Measurements from ENCODE around the gene AHCYL1. TPM values are rescaled to one million over a fixed set of nuclear protein-coding genes. Genes with fewer than 3 reads are reported as not detected.
"Not testable (repeated sequence)": the region's sequence is repeated elsewhere in the genome, so short reads cannot be mapped to it uniquely, and the experiment has no call there.

The AHCYL1 gene
- total and polyA plus RNA-seq, 2 of the 8 experiments (the other 6 are each of a cell fraction or from before 2014, with no cell fraction given) = 64.5 to 95.9 TPM

- not testable (repeated sequence) for H3K56ac ChIP-seq (replicated peaks; ENCODE audit: insufficient read length, low read depth, low read length); H3K27ac ChIP-seq (ENCODE audit: low read depth, low read length); H3K23me2 ChIP-seq (ENCODE audit: low read depth, low read length); H2BK5ac ChIP-seq (ENCODE audit: low read depth, low read length); H2BK120ac ChIP-seq (replicated peaks; ENCODE audit: low read depth, low read length); H3K79me1 ChIP-seq (ENCODE audit: low read depth, low read length); H3K4me1 ChIP-seq (replicated peaks in 1 of 4; ENCODE audit: control insufficient read depth in 3 of 4, insufficient read depth in 4 of 4, low read length in 3 of 4); H2AFZ ChIP-seq (ENCODE audit: low read length); H3K9ac ChIP-seq (replicated peaks in 1 of 4; ENCODE audit: extremely low read depth in 1 of 4, low read depth in 3 of 4, low read length in 3 of 4); H2BK15ac ChIP-seq (ENCODE audit: low read length); H3K36me3 ChIP-seq (ENCODE audit: control insufficient read depth in 2 of 4, insufficient read depth in 4 of 4, low read length in 3 of 4); H4K20me1 ChIP-seq (replicated peaks in 1 of 2; ENCODE audit: control insufficient read depth in 1 of 2, insufficient read depth in 2 of 2, low read length in 2 of 2); H2BK20ac ChIP-seq (ENCODE audit: low read length); H4K8ac ChIP-seq (ENCODE audit: extremely low read depth, insufficient read depth, low read length); H3K79me2 ChIP-seq (ENCODE audit: control insufficient read depth in 1 of 2, insufficient read depth in 2 of 2, low read length in 2 of 2); H3K4ac ChIP-seq (replicated peaks; ENCODE audit: insufficient read length, low read depth, low read length); DNase-seq (ENCODE audit: low read depth in 1 of 2, low spot score in 2 of 2); FAIRE-seq; H3K4me2 ChIP-seq (ENCODE audit: insufficient read depth in 1 of 2, low read depth in 2 of 2, low read length in 2 of 2); H3K23ac ChIP-seq (ENCODE audit: insufficient read length); H2BK12ac ChIP-seq (ENCODE audit: low read depth, low read length); H3K9me3 ChIP-seq (ENCODE audit: insufficient read depth in 2 of 2, low read depth in 1 of 2, low read length in 1 of 2); H3K4me3 ChIP-seq (ENCODE audit: extremely low read depth in 1 of 4, insufficient read depth in 2 of 4, low read depth in 3 of 4, low read length in 4 of 4); H2AK5ac ChIP-seq (ENCODE audit: low read depth, low read length); H3K18ac ChIP-seq (ENCODE audit: extremely low read depth, low read length); H3K27me3 ChIP-seq (replicated peaks in 1 of 4; ENCODE audit: control insufficient read depth in 3 of 4, extremely low read depth in 1 of 4, insufficient read depth in 3 of 4, low read length in 3 of 4); H3K14ac ChIP-seq (ENCODE audit: insufficient read length); H4K91ac ChIP-seq (replicated peaks; ENCODE audit: insufficient read length, low read length); H4K5ac ChIP-seq (ENCODE audit: insufficient read length, low read depth, low read length)
- ChIA-PET CTCF (ENCODE audit: partially characterized antibody) (interaction anchor here (0.8 to 4.2 kb wide), 25 partner anchors 9 to 392 kb away, joined by 3 to 19 read pairs (median 5); no protein-coding TSS in a partner anchor), POLR2A (ENCODE audit: partially characterized antibody) (interaction anchor here (0.7 to 1.8 kb wide), 4 partner anchors 10 to 14 kb away, joined by 3 to 6 read pairs (median 4); no protein-coding TSS in a partner anchor)
- 75% methylated on average over 2 of the region's 4 CpGs; no CpG with 5 or more reads in 1 of the 2 experiments for WGBS, 2 experiments (ENCODE audit: extremely low coverage in 1 of 2, insufficient coverage in 1 of 2, insufficient read length in 1 of 2, insufficient replicate concordance in 2 of 2, low coverage in 1 of 2, low lambda C conversion rate in 2 of 2, missing lambda C conversion rate in 1 of 2)
Measured at GRCh38 chr1:110030687-110031086, 46.1 kb downstream of the AHCYL1 start.

Data from H1 (cell line).